Mesothelial cell of epicardium (in vitro differentiated cells): Measurements from ENCODE around the gene GRID2. TPM values are rescaled to one million over a fixed set of nuclear protein-coding genes. Genes with fewer than 3 reads are reported as not detected.
"Not testable (repeated sequence)": the region's sequence is repeated elsewhere in the genome, so short reads cannot be mapped to it uniquely, and the experiment has no call there.

Experiments used
- DNase-seq, 2 experiments: peaks; one replicate each; pipeline ENCODE4 v3.0.0; 2021; ENCODE audit warnings: low spot score in 2 of 2; ENCODE audit not compliant: unreplicated experiment in 2 of 2
- H3K27ac Mint-ChIP-seq: 2 replicates; pipeline ENCODE4 v1.8.0; 2021; ENCODE audit warnings: mixed read lengths
- H3K27me3 Mint-ChIP-seq: 2 replicates; pipeline ENCODE4 v1.8.0; 2021; ENCODE audit warnings: low read depth, mixed read lengths
- H3K36me3 Mint-ChIP-seq: 2 replicates; pipeline ENCODE4 v1.8.0; 2021; ENCODE audit warnings: mixed read lengths
- H3K4me1 Mint-ChIP-seq: 2 replicates; pipeline ENCODE4 v1.8.0; 2021; ENCODE audit warnings: mixed read lengths
- H3K4me3 Mint-ChIP-seq: 2 replicates; pipeline ENCODE4 v1.8.0; 2021; ENCODE audit warnings: mild to moderate bottlenecking, moderate library complexity, mixed read lengths
- H3K9me3 Mint-ChIP-seq: 2 replicates; pipeline ENCODE4 v1.8.0; 2021; ENCODE audit warnings: mixed read lengths
- CTCF ChIP-seq: fragments of 200-600 bp; sonication (generic); IDR thresholded peaks from one replicate; pipeline ENCODE4 v1.5.0; 2021; ENCODE audit warnings: antibody characterized with exemption; ENCODE audit not compliant: unreplicated experiment
- total RNA-seq: library from RNA; stranded (reverse); gene quantifications from 3 replicates; pipeline ENCODE4 v1.2.1, GENCODE V29; 2021

GRID2 gene
- total RNA-seq, 1 donor from 2014 or later, result 3.1 TPM

- no peak for TF ChIP-seq CTCF
- Mint-ChIP-seq H3K4me3 (no peak overlapping the region), H3K9me3 (peaks cover 4% of the 10 kb centered on the region), H3K27me3 (no peaks in the 10 kb centered on the region), H3K36me3 (no peaks in the 10 kb centered on the region), H3K4me1 (peaks cover 5% of the 10 kb centered on the region), H3K27ac (no peak overlapping the region)
- DNase-seq, result no peak
These were observed 981.6 kb downstream of the GRID2 start for GRCh38 chr4:93285346-93285745.

- Mint-ChIP-seq H3K27me3 (no peaks in the 10 kb centered on the region), H3K9me3 (no peaks in the 10 kb centered on the region), H3K36me3 (no peaks in the 10 kb centered on the region), H3K27ac (no peak overlapping the region), H3K4me3 (no peak overlapping the region), H3K4me1 (peaks cover 5% of the 10 kb centered on the region)
- no peak for DNase-seq
- no peak for TF ChIP-seq CTCF
These were observed 985.5 kb downstream of the GRID2 start for GRCh38 chr4:93289241-93289640.

GRCh38 chr4:93289831-93290230 lies 986.1 kb downstream of the GRID2 start:
- Mint-ChIP-seq H3K4me3 (no peak overlapping the region), H3K9me3 (no peaks in the 10 kb centered on the region), H3K27me3 (no peaks in the 10 kb centered on the region), H3K4me1 (peaks cover 5% of the 10 kb centered on the region), H3K36me3 (no peaks in the 10 kb centered on the region), H3K27ac (no peak overlapping the region)
- no peak for TF ChIP-seq CTCF
- DNase-seq, result no peak

- TF ChIP-seq CTCF, result no peak
- Mint-ChIP-seq H3K9me3 (no peaks in the 10 kb centered on the region), H3K27me3 (no peaks in the 10 kb centered on the region), H3K4me1 (peaks cover 31% of the 10 kb centered on the region), H3K4me3 (no peak overlapping the region), H3K36me3 (no peaks in the 10 kb centered on the region), H3K27ac (peak overlapping the region; percentile 72)
- DNase-seq, result no peak
These were observed 995.4 kb downstream of the GRID2 start for GRCh38 chr4:93299118-93299517.

GRCh38 chr4:93300780-93301555 lies 997.2 kb downstream of the GRID2 start:
- DNase-seq, H3K36me3 Mint-ChIP-seq: not testable (repeated sequence)
- H3K27ac Mint-ChIP-seq, result peak overlapping the region; percentile 96

GRCh38 chr4:93302310-93302709 lies 998.5 kb downstream of the GRID2 start:
- no peak for DNase-seq
- Mint-ChIP-seq H3K36me3 (no peaks in the 10 kb centered on the region), H3K9me3 (peaks cover 6% of the 10 kb centered on the region), H3K4me3 (no peak overlapping the region), H3K27me3 (no peaks in the 10 kb centered on the region), H3K27ac (no peak overlapping the region), H3K4me1 (peaks cover 45% of the 10 kb centered on the region)
- no peak for TF ChIP-seq CTCF

More at GRCh38 chr4:93300780-93301555, 997.2 kb downstream of the GRID2 start:
- H3K4me1 Mint-ChIP-seq, result peaks cover 41% of the 10 kb centered on the region
- not testable (repeated sequence) for H3K27me3 Mint-ChIP-seq, H3K9me3 Mint-ChIP-seq, H3K4me3 Mint-ChIP-seq
